WTC11 (cell line): ENCODE data around the gene SNX14. TPM values are rescaled to one million over a fixed set of nuclear protein-coding genes. Genes with fewer than 3 reads are reported as not detected.
"Not testable (repeated sequence)": the region's sequence is repeated elsewhere in the genome, so short reads cannot be mapped to it uniquely, and the experiment has no call there.

ENCODE experiments used
- ATAC-seq: fragments of 200-7000 bp; cut with Tn5 transposase; 2 replicates; pipeline ENCODE4 v1.10.0; 2021; ENCODE audit warnings: mild to moderate bottlenecking, moderate library complexity
- CTCF ChIA-PET: fragments of 300-600 bp; sonication (Branson Sonifier 250); formaldehyde crosslinking; loops from one replicate; lab custom pipeline; 2021; ENCODE audit warnings: antibody characterized with exemption; lab: Charles Lee
- POLR2A ChIA-PET: fragments of 350-600 bp; sonication (Branson Sonifier 250); formaldehyde crosslinking; loops from one replicate; lab custom pipeline; 2021; ENCODE audit warnings: antibody characterized with exemption; lab: Charles Lee
- DNase-seq: peaks from one replicate; pipeline ENCODE4 v3.0.0; 2021; ENCODE audit warnings: low spot score
- H3K27ac Mint-ChIP-seq: 2 replicates; pipeline ENCODE4 v1.8.0; 2021; ENCODE audit warnings: mixed read lengths
- H3K27me3 Mint-ChIP-seq: 2 replicates; pipeline ENCODE4 v1.8.0; 2021; ENCODE audit warnings: low read depth, mild to moderate bottlenecking, moderate library complexity, mixed read lengths
- H3K36me3 Mint-ChIP-seq: 2 replicates; pipeline ENCODE4 v1.8.0; 2021; ENCODE audit warnings: mixed read lengths
- H3K4me1 Mint-ChIP-seq: 2 replicates; pipeline ENCODE4 v1.8.0; 2022; ENCODE audit warnings: mixed read lengths
- H3K4me3 Mint-ChIP-seq: 2 replicates; pipeline ENCODE4 v1.8.0; 2021; ENCODE audit warnings: mild to moderate bottlenecking, moderate library complexity, mixed read lengths
- H3K9me3 Mint-ChIP-seq: 2 replicates; pipeline ENCODE4 v1.8.0; 2021; ENCODE audit warnings: mixed read lengths
- ATF3 ChIP-seq: sonication (generic); formaldehyde crosslinking; conservative IDR thresholded peaks from 2 replicates; pipeline ENCODE4 v1.8.1; 2022; ENCODE audit warnings: mild to moderate bottlenecking, missing genetic modification reagents
- CBFB ChIP-seq: sonication (generic); formaldehyde crosslinking; IDR thresholded peaks from 2 replicates; pipeline ENCODE4 v1.8.1; 2022; ENCODE audit warnings: mild to moderate bottlenecking, low read depth, missing genetic modification reagents
- FOXP4 ChIP-seq: sonication (generic); formaldehyde crosslinking; IDR thresholded peaks from 2 replicates; pipeline ENCODE4 v1.8.0; 2022; ENCODE audit warnings: mild to moderate bottlenecking, missing genetic modification reagents
- GRHL2 ChIP-seq: fragments of 250-450 bp; sonication (Bioruptor Pico); IDR thresholded peaks from 2 replicates; pipeline ENCODE4 v1.8.0; 2022; ENCODE audit warnings: mild to moderate bottlenecking, moderate library complexity; ENCODE audit not compliant: insufficient replicate concordance, severe bottlenecking
- IRF1 ChIP-seq: sonication (generic); formaldehyde crosslinking; IDR thresholded peaks from 2 replicates; pipeline ENCODE4 v1.8.0; 2023; ENCODE audit warnings: missing genetic modification reagents
- NFATC4 ChIP-seq: fragments of 250-450 bp; sonication (Bioruptor Pico); IDR thresholded peaks from 2 replicates; pipeline ENCODE4 v1.9.0; 2021; ENCODE audit warnings: mild to moderate bottlenecking
- NFE2L1 ChIP-seq: sonication (generic); formaldehyde crosslinking; IDR thresholded peaks from 2 replicates; pipeline ENCODE4 v1.8.1; 2023; ENCODE audit warnings: missing genetic modification reagents
- RORB ChIP-seq: fragments of 250-450 bp; sonication (Bioruptor Pico); IDR thresholded peaks from 2 replicates; pipeline ENCODE4 v1.9.0; 2021; ENCODE audit warnings: mild to moderate bottlenecking
- SP1 ChIP-seq: sonication (generic); formaldehyde crosslinking; conservative IDR thresholded peaks from 2 replicates; pipeline ENCODE4 v1.8.1; 2022; ENCODE audit warnings: missing genetic modification reagents
- STAT6 ChIP-seq: sonication (generic); formaldehyde crosslinking; conservative IDR thresholded peaks from 2 replicates; pipeline ENCODE4 v1.8.1; 2023; ENCODE audit warnings: mild to moderate bottlenecking, low read depth, missing genetic modification reagents, moderate library complexity
- USF1 ChIP-seq: sonication (generic); formaldehyde crosslinking; IDR thresholded peaks from 2 replicates; pipeline ENCODE4 v1.8.0; 2022; ENCODE audit warnings: mild to moderate bottlenecking, missing genetic modification reagents
- ZNF121 ChIP-seq: sonication (generic); formaldehyde crosslinking; IDR thresholded peaks from 2 replicates; pipeline ENCODE4 v1.8.0; 2023; ENCODE audit warnings: missing genetic modification reagents
- ZNF138 ChIP-seq: sonication (generic); formaldehyde crosslinking; conservative IDR thresholded peaks from 2 replicates; pipeline ENCODE4 v1.8.1; 2022; ENCODE audit warnings: mild to moderate bottlenecking, moderate library complexity, missing genetic modification reagents
- ZNF219 ChIP-seq: sonication (generic); formaldehyde crosslinking; IDR thresholded peaks from 2 replicates; pipeline ENCODE4 v1.8.0; 2023; ENCODE audit warnings: missing genetic modification reagents, mild to moderate bottlenecking, borderline replicate concordance
- ZNF317 ChIP-seq: sonication (generic); formaldehyde crosslinking; IDR thresholded peaks from 2 replicates; pipeline ENCODE4 v1.8.1; 2023; ENCODE audit warnings: low read depth, mild to moderate bottlenecking, moderate library complexity, missing genetic modification reagents, borderline replicate concordance
- ZNF532 ChIP-seq: fragments of 250-450 bp; sonication (Bioruptor Pico); IDR thresholded peaks from 2 replicates; pipeline ENCODE4 v1.9.0; 2021; ENCODE audit warnings: mild to moderate bottlenecking, borderline replicate concordance
- total RNA-seq: library from RNA; stranded (reverse); gene quantifications from 3 replicates; pipeline ENCODE4 v1.2.3, GENCODE V29; 2021

SNX14 gene
- total RNA-seq, 1 experiment from 2014 or later, result 34.3 TPM

- ATAC-seq (no peak), DNase-seq (no peak)
- no peak overlapping the region for H3K27ac Mint-ChIP-seq
- ChIA-PET POLR2A (interaction anchor here (0.6 kb wide), 1 partner anchor 311 kb away, joined by 3 read pairs; no protein-coding TSS in a partner anchor), CTCF (interaction anchor here (1.1 kb wide), 1 partner anchor 243 kb away, joined by 3 read pairs; no protein-coding TSS in a partner anchor)
- no peak overlapping the region for H3K4me3 Mint-ChIP-seq
- H3K27me3 Mint-ChIP-seq, result no peaks in the 10 kb centered on the region
- peaks cover 4% of the 10 kb centered on the region; the same call in 1 of the 2 replicates for H3K9me3 Mint-ChIP-seq
- no peaks in the 10 kb centered on the region for H3K4me1 Mint-ChIP-seq
- TF ChIP-seq ZNF532 (CRISPR knock-in tag), result no peak
- no peak for TF ChIP-seq GRHL2
- no peak for TF ChIP-seq USF1
- no peak for TF ChIP-seq ZNF121 (CRISPR knock-in tag)
- no peak for TF ChIP-seq FOXP4 (CRISPR knock-in tag)
- TF ChIP-seq IRF1 (CRISPR knock-in tag), result no peak
- no peak for TF ChIP-seq RORB (CRISPR knock-in tag)
- no peak for TF ChIP-seq ZNF317 (CRISPR knock-in tag)
- TF ChIP-seq ATF3 (CRISPR knock-in tag), result no peak
- no peak for TF ChIP-seq ZNF219 (CRISPR knock-in tag)
- TF ChIP-seq ZNF138 (CRISPR knock-in tag), result no peak
- no peak for TF ChIP-seq SP1 (CRISPR knock-in tag)
- TF ChIP-seq NFATC4 (CRISPR knock-in tag), result no peak
- TF ChIP-seq NFE2L1 (CRISPR knock-in tag), result no peak
- TF ChIP-seq CBFB (CRISPR knock-in tag), result no peak
- no peak for TF ChIP-seq STAT6 (CRISPR knock-in tag)
- peaks cover 16% of the 10 kb centered on the region for H3K36me3 Mint-ChIP-seq
These were observed 27.9 kb downstream of the SNX14 start for GRCh38 chr6:85565736-85566135.

- ATAC-seq, POLR2A ChIA-PET, H3K27me3 Mint-ChIP-seq, DNase-seq, H3K4me1 Mint-ChIP-seq, H3K9me3 Mint-ChIP-seq, CTCF ChIA-PET, H3K4me3 Mint-ChIP-seq, H3K27ac Mint-ChIP-seq: not testable (repeated sequence)
- peaks cover 16% of the 10 kb centered on the region for H3K36me3 Mint-ChIP-seq
These were observed 29.4 kb downstream of the SNX14 start for GRCh38 chr6:85564223-85564622.
